ENCODE measurements around the gene ILDR1. TPM values are rescaled to one million over a fixed set of nuclear protein-coding genes. Genes with fewer than 3 reads are reported as not detected.

ILDR1 gene
- total and polyA plus RNA-seq, 10 of the 15 experiments (the other 5 are each of a cell fraction or from before 2014, with no cell fraction given) = 1.3 to 12.0 (median 7.0) TPM

- TF ChIP-seq BHLHE40 (IDR thresholded peaks at IDR 0.05; ENCODE audit: borderline replicate concordance in 1 of 2, low read depth in 2 of 2, low read length in 1 of 2) (peak; percentile 85 to 92; a peak in 3 of 4 replicates), CHD2 (IDR thresholded peaks at IDR 0.05; ENCODE audit: borderline replicate concordance, low read depth, low read length) (0 out of 2 replicates have a peak, but pooled peaks have one; percentile 48), NKRF (conservative IDR thresholded peaks at IDR 0.05) (no peak), NFIC (IDR thresholded peaks at IDR 0.05; ENCODE audit: low read depth, low read length) (peak; percentile 32), POLR2A (IDR thresholded peaks at IDR 0.05; ENCODE audit: low read depth, low read length) (0 out of 2 replicates have a peak, but pooled peaks have one; percentile 35), DPF2 (IDR thresholded peaks at IDR 0.05) (peak; percentile 66), YY1 (IDR thresholded peaks at IDR 0.05; ENCODE audit: low read depth, low read length) (0 out of 2 replicates have a peak, but pooled peaks have one; percentile 15), TCF12 (IDR thresholded peaks at IDR 0.05; ENCODE audit: low read depth, low read length) (peak; percentile 70; the same call in 1 of the 2 replicates), CBFB (IDR thresholded peaks at IDR 0.05; ENCODE audit: low read depth) (0 out of 2 replicates have a peak, but pooled peaks have one; percentile 37), SPI1 (IDR thresholded peaks at IDR 0.05; ENCODE audit: borderline replicate concordance, insufficient read depth, low read depth, low read length) (0 out of 2 replicates have a peak, but pooled peaks have one; percentile 8), MTA2 (IDR thresholded peaks at IDR 0.05; ENCODE audit: low read depth) (peak; percentile 71), POU2F2 (IDR thresholded peaks at IDR 0.05; ENCODE audit: borderline replicate concordance, low read depth, low read length) (peak; percentile 22; the same call in 1 of the 3 replicates), ATF2 (IDR thresholded peaks at IDR 0.05; ENCODE audit: low read length) (peak; percentile 50; the same call in 1 of the 2 replicates), BRCA1 (IDR thresholded peaks at IDR 0.05; ENCODE audit: low read depth, low read length) (no peak), IRF4 (IDR thresholded peaks at IDR 0.05; ENCODE audit: low read depth, low read length) (0 out of 2 replicates have a peak, but pooled peaks have one; percentile 52), ZNF687 (IDR thresholded peaks at IDR 0.05) (peak; percentile 61; the same call in 1 of the 2 replicates), NR2C2 (IDR thresholded peaks at IDR 0.05; ENCODE audit: borderline replicate concordance, control insufficient read depth, insufficient read length, low read depth) (no peak), ZNF384 (IDR thresholded peaks at IDR 0.05; ENCODE audit: borderline replicate concordance, low read depth, low read length) (no peak), PAX5 (IDR thresholded peaks at IDR 0.05; ENCODE audit: borderline replicate concordance, low read depth, low read length) (peak; percentile 90), MEF2B (IDR thresholded peaks at IDR 0.05; ENCODE audit: partially characterized antibody, poor library complexity, severe bottlenecking) (peak; percentile 92)
- TF ChIP-seq, protein P1, sequence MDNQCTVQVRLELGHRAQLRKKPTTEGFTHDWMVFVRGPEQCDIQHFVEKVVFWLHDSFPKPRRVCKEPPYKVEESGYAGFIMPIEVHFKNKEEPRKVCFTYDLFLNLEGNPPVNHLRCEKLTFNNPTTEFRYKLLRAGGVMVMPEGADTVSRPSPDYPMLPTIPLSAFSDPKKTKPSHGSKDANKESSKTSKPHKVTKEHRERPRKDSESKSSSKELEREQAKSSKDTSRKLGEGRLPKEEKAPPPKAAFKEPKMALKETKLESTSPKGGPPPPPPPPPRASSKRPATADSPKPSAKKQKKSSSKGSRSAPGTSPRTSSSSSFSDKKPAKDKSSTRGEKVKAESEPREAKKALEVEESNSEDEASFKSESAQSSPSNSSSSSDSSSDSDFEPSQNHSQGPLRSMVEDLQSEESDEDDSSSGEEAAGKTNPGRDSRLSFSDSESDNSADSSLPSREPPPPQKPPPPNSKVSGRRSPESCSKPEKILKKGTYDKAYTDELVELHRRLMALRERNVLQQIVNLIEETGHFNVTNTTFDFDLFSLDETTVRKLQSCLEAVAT (IDR thresholded peaks at IDR 0.05) = 0 out of 2 replicates have a peak, but pooled peaks have one; percentile 37
Observed at GRCh38 chr3:122004991-122005565, 17.0 kb downstream of the ILDR1 start (continued).
